Panc1 (cell line): Measurements from ENCODE around the gene CPLX1. TPM values are rescaled to one million over a fixed set of nuclear protein-coding genes. Genes with fewer than 3 reads are reported as not detected.

Experiments
- ATAC-seq: fragments of 200-7000 bp; cut with Tn5 transposase; 2 replicates; pipeline ENCODE4 v1.9.1; 2020; ENCODE audit warnings: mild to moderate bottlenecking, moderate library complexity
- BruUV-seq: library from RNA; stranded (reverse); fragments of 400-500 nt; replicated peaks from 2 replicates; lab custom pipeline; 2021; lab: Mats Ljungman, UMichigan
- CTCF ChIA-PET: fragments of 300-600 bp; sonication (Branson Sonifier 250); formaldehyde crosslinking; loops from one replicate; lab custom pipeline; 2022; ENCODE audit warnings: antibody characterized with exemption; lab: Charles Lee
- POLR2A ChIA-PET: fragments of 300-600 bp; sonication (Branson Sonifier 250); formaldehyde crosslinking; loops from one replicate; lab custom pipeline; 2022; ENCODE audit warnings: antibody characterized with exemption; lab: Charles Lee
- DNase-seq: peaks from one replicate; pipeline ENCODE4 v3.0.0-alpha.2; 2010; ENCODE audit warnings: low read depth, low spot score
- H3K27ac ChIP-seq: 2 replicates; pipeline ENCODE4 v1.5.1; 2011; ENCODE audit warnings: mild to moderate bottlenecking, low read length, inconsistent platforms
- H3K27me3 ChIP-seq: fragments of 200-500 bp; sonication (Bioruptor generic); 2 replicates; pipeline ENCODE4 v1.6.0; 2014; ENCODE audit warnings: low read length, inconsistent platforms; ENCODE audit not compliant: control insufficient read depth, insufficient read depth
- H3K36me3 ChIP-seq: fragments of 200-500 bp; sonication (Bioruptor generic); 2 replicates; pipeline ENCODE4 v1.5.1; 2014; ENCODE audit warnings: inconsistent platforms, mild to moderate bottlenecking, low read length, moderate library complexity; ENCODE audit not compliant: control insufficient read depth, insufficient read depth
- H3K4me1 ChIP-seq: 2 replicates; pipeline ENCODE4 v1.5.1; 2011; ENCODE audit warnings: inconsistent platforms, mild to moderate bottlenecking, low read length, moderate library complexity; ENCODE audit not compliant: control insufficient read depth, insufficient read depth
- H3K4me3 ChIP-seq, 2 experiments: 2 replicates each; pipeline ENCODE4 v1.5.1; 2011 to 2012; ENCODE audit warnings: low read depth in 2 of 2, low read length in 2 of 2, mild to moderate bottlenecking in 2 of 2, inconsistent platforms in 1 of 2, moderate library complexity in 1 of 2
- H3K9me3 ChIP-seq: fragments of 200-500 bp; sonication (Bioruptor generic); 2 replicates; pipeline ENCODE4 v1.5.1; 2014; ENCODE audit warnings: low read depth, mild to moderate bottlenecking, inconsistent platforms, low read length, moderate library complexity; ENCODE audit not compliant: control insufficient read depth, insufficient read depth
- CTCF ChIP-seq: fragments of 450-650 bp; IDR thresholded peaks from 2 replicates; pipeline ENCODE4 v1.5.1; 2017; ENCODE audit warnings: mild to moderate bottlenecking
- POLR2AphosphoS5 ChIP-seq: IDR thresholded peaks from 2 replicates; pipeline ENCODE4 v1.6.1; 2012; ENCODE audit warnings: mild to moderate bottlenecking, low read depth, low read length, moderate library complexity
- REST ChIP-seq, 2 experiments: IDR thresholded peaks; 2 replicates each; pipeline ENCODE4 v1.6.1; 2011 to 2012; ENCODE audit warnings: low read depth in 2 of 2, control low read depth in 1 of 2, low read length in 1 of 2, mild to moderate bottlenecking in 1 of 2, moderate library complexity in 1 of 2; ENCODE audit not compliant: insufficient read depth in 1 of 2
- SIN3A ChIP-seq: IDR thresholded peaks from 2 replicates; pipeline ENCODE4 v1.6.1; 2012; ENCODE audit warnings: low read depth, mild to moderate bottlenecking, low read length, moderate library complexity, borderline replicate concordance; ENCODE audit not compliant: insufficient read depth
- TCF7L2 ChIP-seq: IDR thresholded peaks from 2 replicates; pipeline ENCODE4 v1.6.1; 2011; ENCODE audit warnings: mild to moderate bottlenecking, low read depth, low read length, inconsistent platforms
- in situ Hi-C: cut with HindIII; loops from 2 replicates; pipeline ENCODE4 v1.10.0; 2016; ENCODE audit warnings: low sequenced_read_pairs, low pct_unique_long_range_greater_than_20kb
- intact Hi-C: fragments of 100-400 bp; cut with micrococcal nuclease; formaldehyde crosslinking; loops from one replicate; pipeline ENCODE4 v1.10.0; 2022; ENCODE audit not compliant: unreplicated experiment
- total RNA-seq: library from RNA; stranded (reverse); gene quantifications from one replicate; pipeline ENCODE4 v1.2.1, GENCODE V29; 2021; ENCODE audit not compliant: unreplicated experiment

CPLX1 gene
- total RNA-seq, 1 experiment from 2014 or later = 6.7 TPM

GRCh38 chr4:865121-865465 is 39.2 kb upstream of the CPLX1 start:
- H3K27me3 ChIP-seq = no peaks in the 10 kb centered on the region
- BruUV-seq = no TSS peak
- CTCF ChIA-PET = no interaction called here
- ATAC-seq = no peak
- no peak for TF ChIP-seq SIN3A
- no peak for TF ChIP-seq TCF7L2
- TF ChIP-seq POLR2AphosphoS5 = no peak
- no peak for TF ChIP-seq REST (IDR thresholded peaks at IDR 0.05; ENCODE audit: insufficient read depth in 1 of 2, low read depth in 2 of 2, low read length in 1 of 2)
- no peak for TF ChIP-seq CTCF
- no peaks in the 10 kb centered on the region for H3K9me3 ChIP-seq
- H3K36me3 ChIP-seq = no peaks in the 10 kb centered on the region
- in situ Hi-C loops (no loop called here), intact Hi-C loops (no loop called here)
- H3K4me3 ChIP-seq = no peak overlapping the region
- no peak overlapping the region for H3K27ac ChIP-seq
- DNase-seq = no peak
- no peaks in the 10 kb centered on the region for H3K4me1 ChIP-seq
- POLR2A ChIA-PET = no interaction called here

- Histone ChIP-seq H3K9me3 (no peaks in the 10 kb centered on the region), H3K27ac (no peak overlapping the region), H3K4me3 (no peak overlapping the region), H3K27me3 (no peaks in the 10 kb centered on the region), H3K36me3 (no peaks in the 10 kb centered on the region), H3K4me1 (no peaks in the 10 kb centered on the region)
- DNase-seq (no peak), ATAC-seq (no peak)
- in situ Hi-C loops (no loop called here), intact Hi-C loops (no loop called here)
- CTCF ChIA-PET = no interaction called here
- TF ChIP-seq REST (IDR thresholded peaks at IDR 0.05; ENCODE audit: insufficient read depth in 1 of 2, low read depth in 2 of 2, low read length in 1 of 2) (no peak), SIN3A (no peak), CTCF (no peak), POLR2AphosphoS5 (no peak), TCF7L2 (no peak)
- POLR2A ChIA-PET = no interaction called here
- no TSS peak for BruUV-seq
Measured at GRCh38 chr4:864456-865120, 38.7 kb upstream of the CPLX1 start.
